Cardiac muscle cell (in vitro differentiated cells and primary cell): ENCODE results near the gene CASQ2. TPM values are rescaled to one million over a fixed set of nuclear protein-coding genes. Genes with fewer than 3 reads are reported as not detected.

Source experiments
- DNase-seq, 2 donors: peaks; one replicate each; pipeline versions ENCODE4 v3.0.0 to v3.0.0-alpha.2; 2010 to 2017; ENCODE audit warnings: low read depth in 1 of 2, low spot score in 1 of 2
- H3K27ac ChIP-seq: fragments of 200-600 bp; sonication (generic); 2 replicates; pipeline ENCODE4 v1.5.1; 2016
- H3K27me3 ChIP-seq: fragments of 200-600 bp; sonication (generic); 2 replicates; pipeline ENCODE4 v1.6.0; 2016; ENCODE audit warnings: control low read depth
- H3K36me3 ChIP-seq: fragments of 200-600 bp; sonication (generic); 2 replicates; pipeline ENCODE4 v1.5.1; 2016; ENCODE audit warnings: control low read depth
- H3K4me1 ChIP-seq: fragments of 200-600 bp; sonication (generic); 2 replicates; pipeline ENCODE4 v1.8.1; 2017; ENCODE audit warnings: low read depth, mild to moderate bottlenecking, mixed run types
- H3K4me3 ChIP-seq: fragments of 200-600 bp; sonication (generic); 2 replicates; pipeline ENCODE4 v1.5.1; 2016; ENCODE audit warnings: mild to moderate bottlenecking
- H3K9me3 ChIP-seq: fragments of 200-600 bp; sonication (generic); 2 replicates; pipeline ENCODE4 v1.5.1; 2017; ENCODE audit warnings: low read depth, mild to moderate bottlenecking, control low read depth
- CTCF ChIP-seq: IDR thresholded peaks from 2 replicates; pipeline ENCODE4 v1.5.1; 2012; ENCODE audit warnings: low read depth, mild to moderate bottlenecking, low read length
- polyA plus RNA-seq: library from polyadenylated mRNA; unstranded; fragments of >200 nt; fragmentation: Nextera tagmentation; extraction: Ambion mirVana; gene quantifications from 2 replicates; pipeline ENCODE4 v1.2.1, GENCODE V29; 2016
- total RNA-seq: library from RNA; depleted of rRNA; stranded (reverse); fragments of >200 nt; gene quantifications from 2 replicates; pipeline ENCODE4 v1.2.3, GENCODE V29; 2016

Gene CASQ2
- total and polyA plus RNA-seq, 2 experiments from 2014 or later, result 0.51 to 3.1 TPM

DNA sequence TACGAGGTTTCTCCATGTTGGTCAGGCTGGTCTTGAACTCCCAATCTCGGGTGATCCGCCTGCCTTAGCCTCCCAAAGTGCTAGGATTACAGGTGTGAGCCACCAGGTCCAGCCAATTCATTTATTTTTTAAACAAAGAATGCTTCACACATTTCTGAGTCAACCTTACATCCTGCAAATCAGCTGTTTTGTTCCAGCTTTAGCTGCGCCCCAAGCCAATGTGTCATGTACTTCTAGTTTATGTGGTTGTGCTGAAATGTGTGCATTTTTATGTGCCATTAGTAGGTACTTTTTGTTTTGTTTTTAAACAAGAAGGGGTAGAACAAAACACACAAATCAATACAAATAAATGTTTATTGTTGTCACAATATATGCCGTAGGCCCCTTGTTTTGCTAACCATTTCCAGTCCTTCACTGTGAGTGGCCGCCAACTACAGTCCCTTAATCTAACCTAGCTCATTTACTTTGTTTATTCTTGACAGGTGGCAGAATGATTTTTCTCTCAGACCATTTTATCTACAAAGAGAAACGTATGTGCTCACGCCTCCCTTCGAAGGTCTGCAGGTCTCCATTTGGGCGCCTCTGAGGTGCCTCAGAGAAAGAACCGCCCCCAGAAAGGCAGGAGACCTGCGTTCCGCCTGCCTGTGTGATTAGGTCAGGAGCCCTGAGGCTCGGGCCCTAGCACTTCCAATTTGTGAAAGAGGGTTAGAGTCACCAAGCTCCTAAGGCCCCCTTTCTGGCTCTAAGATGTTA is 2.8 kb upstream of the CASQ2 start:
- Histone ChIP-seq H3K4me3 (no peak overlapping the region), H3K4me1 (peaks cover 27% of the 10 kb centered on the region), H3K27me3 (no peaks in the 10 kb centered on the region), H3K36me3 (no peaks in the 10 kb centered on the region), H3K9me3 (no peaks in the 10 kb centered on the region), H3K27ac (peak overlapping the region; percentile 56)
- TF ChIP-seq CTCF, result no peak
- DNase-seq, result no peak

DNA sequence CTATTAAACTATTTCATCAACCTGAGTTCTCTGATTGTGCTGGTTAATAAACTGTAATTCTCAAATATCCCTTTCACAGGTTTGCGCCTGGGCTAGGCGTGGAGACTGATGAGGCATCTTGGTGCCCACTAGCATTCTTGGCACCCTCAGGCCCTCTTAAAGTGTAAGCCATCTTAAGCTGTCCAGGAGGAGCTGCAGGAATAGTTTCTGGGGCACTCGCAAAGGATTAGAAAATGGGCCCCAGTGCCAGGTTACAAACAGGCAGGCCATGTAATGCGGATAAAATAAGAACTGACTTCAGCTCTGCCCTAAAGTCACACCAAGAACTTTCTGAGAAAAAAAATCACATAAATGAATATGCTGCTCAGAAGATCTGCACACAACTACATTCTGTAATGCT is 1.1 kb downstream of the CASQ2 start:
- no peak overlapping the region for H3K4me3 ChIP-seq
- H3K36me3 ChIP-seq, result no peaks in the 10 kb centered on the region
- H3K27ac ChIP-seq, result peak overlapping the region; percentile 57
- H3K27me3 ChIP-seq, result no peaks in the 10 kb centered on the region
- H3K9me3 ChIP-seq, result no peaks in the 10 kb centered on the region
- H3K4me1 ChIP-seq, result peaks cover 37% of the 10 kb centered on the region
- DNase-seq, result no peak
- TF ChIP-seq CTCF, result no peak

DNA sequence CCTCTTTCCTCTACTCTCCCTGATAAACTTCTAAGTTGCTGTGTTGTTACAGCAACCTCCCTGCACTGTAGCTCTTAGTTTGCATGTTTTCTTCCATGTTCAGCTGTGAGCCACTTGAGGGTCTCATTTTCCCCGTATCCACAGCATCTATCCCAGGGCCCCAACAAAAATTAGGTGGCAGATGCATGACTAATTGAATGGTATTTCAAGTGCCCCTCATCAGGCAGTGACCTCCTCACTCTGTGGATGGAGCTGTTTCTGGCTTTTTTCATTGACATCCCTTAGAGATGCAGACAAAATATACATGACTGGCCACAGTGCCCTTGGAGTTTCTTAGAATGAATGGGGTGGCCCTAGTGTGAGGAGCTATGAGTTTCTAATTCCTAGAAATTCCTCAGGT is 3.4 kb downstream of the CASQ2 start:
- peak in 1 of 2 donors; percentile 39 for DNase-seq
- H3K4me3 ChIP-seq, result no peak overlapping the region

DNA sequence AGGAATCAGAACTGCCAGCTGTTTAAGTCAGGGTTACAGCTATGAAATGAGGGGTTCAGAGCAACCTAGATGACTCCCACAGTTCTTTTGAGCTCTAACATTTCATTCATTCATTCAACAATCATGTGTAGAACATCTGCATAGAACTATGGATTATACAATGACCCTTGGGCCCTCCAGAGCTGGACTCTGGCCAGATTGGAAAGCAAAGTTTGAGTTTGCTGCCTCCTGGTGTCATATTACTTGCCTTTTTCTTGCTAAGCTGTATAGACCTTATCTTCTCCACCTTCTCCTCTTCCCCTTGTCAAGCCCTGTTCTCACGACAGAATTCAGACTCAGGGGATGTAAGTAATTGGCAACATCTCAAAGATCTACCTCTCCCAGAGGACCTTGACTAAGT is 4.0 kb downstream of the CASQ2 start:
- H3K9me3 ChIP-seq, result no peaks in the 10 kb centered on the region
- peak; percentile 60 for TF ChIP-seq CTCF
- H3K27me3 ChIP-seq, result no peaks in the 10 kb centered on the region
- DNase-seq, result peak; percentile 62 to 84
- H3K27ac ChIP-seq, result peak overlapping the region; percentile 63
- peaks cover 26% of the 10 kb centered on the region for H3K4me1 ChIP-seq
- no peaks in the 10 kb centered on the region for H3K36me3 ChIP-seq
- H3K4me3 ChIP-seq, result no peak overlapping the region

More for the DNA sequence above, 3.4 kb downstream of the CASQ2 start:
- TF ChIP-seq CTCF, result no peak
- Histone ChIP-seq H3K9me3 (no peaks in the 10 kb centered on the region), H3K36me3 (no peaks in the 10 kb centered on the region), H3K27me3 (no peaks in the 10 kb centered on the region), H3K27ac (peak overlapping the region; percentile 63), H3K4me1 (peaks cover 29% of the 10 kb centered on the region)

DNA sequence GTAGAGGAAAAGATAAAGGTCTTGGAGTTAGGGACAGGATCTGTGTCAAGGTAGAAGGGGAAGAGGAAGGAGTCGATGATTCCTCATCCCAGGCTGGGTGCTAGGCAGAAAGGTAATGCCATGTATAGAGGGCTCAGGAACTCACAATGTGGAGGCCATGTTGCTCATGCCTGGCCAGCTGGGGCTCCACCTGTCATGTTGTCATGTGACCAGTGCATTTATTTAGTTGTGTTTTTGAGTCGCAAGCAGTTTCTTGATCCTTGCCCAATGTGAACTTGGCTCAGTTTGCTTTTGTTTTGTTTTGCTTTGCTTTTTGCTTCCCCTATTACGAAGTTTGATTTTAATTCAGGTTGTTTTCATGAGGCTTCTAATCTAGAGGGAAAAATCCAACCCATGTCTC is 5.7 kb downstream of the CASQ2 start:
- Histone ChIP-seq H3K4me3 (no peak overlapping the region), H3K27ac (no peak overlapping the region)
- no peak for TF ChIP-seq CTCF

More for the DNA sequence above, 5.7 kb downstream of the CASQ2 start:
- Histone ChIP-seq H3K4me1 (peaks cover 15% of the 10 kb centered on the region), H3K9me3 (no peaks in the 10 kb centered on the region), H3K27me3 (no peaks in the 10 kb centered on the region), H3K36me3 (no peaks in the 10 kb centered on the region)
- no peak for DNase-seq
